ENCODE results near the gene UTP11.

The UTP11 gene

DNA sequence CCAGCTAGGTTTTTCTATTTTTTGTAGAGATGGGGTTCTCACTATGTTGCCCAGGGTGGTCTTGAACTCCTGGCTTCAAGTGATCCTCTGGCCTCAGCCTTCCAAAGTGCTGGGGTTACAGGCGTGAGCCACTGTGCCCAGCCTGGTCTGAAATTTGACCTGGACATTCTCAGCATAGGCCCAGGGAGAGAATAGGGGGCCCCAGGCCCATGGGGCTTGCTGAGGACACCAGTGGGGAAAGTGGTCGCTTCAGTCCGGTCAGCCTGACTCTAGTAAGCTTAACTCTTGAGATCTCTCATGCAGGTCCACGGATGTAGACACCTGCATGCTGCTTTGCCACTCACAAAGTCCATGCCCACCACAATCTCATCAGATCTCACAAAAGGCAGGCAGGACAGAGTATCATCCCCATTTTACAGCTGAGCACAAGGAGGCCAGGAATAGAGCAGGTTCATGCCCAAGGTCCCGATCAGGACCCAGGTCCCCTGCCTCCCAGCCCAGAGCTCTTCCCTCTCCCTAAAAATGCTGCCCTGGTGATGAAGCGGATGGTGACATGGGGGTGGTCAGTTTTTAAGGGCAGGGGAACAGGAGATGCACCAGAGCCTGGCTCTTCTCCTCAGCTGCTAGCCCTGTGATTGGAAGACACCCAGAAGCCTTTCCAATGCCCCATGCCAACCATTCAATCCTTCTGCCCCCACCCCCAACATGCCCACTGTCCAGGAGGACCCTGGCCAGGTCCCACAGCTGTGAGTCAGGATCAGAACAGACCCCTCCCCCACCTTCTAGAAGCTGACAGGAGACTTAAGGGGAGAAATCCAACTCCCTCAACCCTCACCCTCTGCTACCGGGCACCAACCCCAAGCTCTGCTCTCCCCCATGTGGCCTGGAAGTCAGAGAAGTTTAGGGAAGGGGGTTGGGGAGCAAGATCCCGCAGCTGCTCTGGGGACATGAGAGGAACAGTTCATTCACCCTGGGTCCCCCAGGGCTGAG, 9.0 kb upstream of the UTP11 start:
- DNase-seq = no peak

DNA sequence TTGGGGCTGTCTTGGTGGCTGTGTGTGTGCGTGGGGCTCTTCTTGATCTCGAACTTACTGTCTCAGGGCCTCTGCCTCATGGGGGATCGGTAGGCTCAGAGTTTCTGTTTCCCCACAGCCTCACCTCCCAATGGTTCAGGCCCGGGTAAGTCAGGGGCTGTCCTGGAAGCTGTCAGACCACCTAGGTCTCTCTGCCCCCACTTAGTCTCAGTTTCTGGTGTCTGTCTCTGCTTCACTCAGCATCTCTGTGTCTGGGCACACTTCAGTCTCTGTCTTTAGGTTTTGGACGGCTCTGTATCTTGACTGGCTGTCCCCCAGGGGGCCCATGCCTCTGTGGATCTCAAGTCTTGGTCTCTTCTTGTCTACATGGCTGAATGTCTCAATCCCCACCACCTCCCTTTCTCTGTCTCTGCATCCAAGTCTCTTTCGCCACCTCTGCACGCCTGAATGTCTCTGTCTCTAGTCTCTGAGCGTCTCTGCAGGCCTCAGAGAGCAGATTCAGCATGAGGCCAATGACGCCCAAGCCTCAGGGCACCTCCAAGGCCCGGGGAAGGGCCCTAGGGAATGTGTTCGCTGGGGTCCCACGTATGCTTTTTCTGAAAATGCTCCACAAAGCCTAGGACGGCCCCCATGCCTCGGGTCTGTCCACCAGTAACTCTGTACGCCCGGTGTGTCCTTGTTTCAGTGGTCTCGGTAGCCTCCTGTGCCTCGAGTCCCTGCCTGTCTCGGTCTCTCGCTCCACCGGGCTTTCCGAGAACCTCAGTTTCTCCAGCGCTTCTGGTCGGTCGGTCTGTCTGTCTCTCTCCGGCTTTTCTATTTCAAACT, 8.0 kb upstream of the UTP11 start:
- no peak for DNase-seq

DNA sequence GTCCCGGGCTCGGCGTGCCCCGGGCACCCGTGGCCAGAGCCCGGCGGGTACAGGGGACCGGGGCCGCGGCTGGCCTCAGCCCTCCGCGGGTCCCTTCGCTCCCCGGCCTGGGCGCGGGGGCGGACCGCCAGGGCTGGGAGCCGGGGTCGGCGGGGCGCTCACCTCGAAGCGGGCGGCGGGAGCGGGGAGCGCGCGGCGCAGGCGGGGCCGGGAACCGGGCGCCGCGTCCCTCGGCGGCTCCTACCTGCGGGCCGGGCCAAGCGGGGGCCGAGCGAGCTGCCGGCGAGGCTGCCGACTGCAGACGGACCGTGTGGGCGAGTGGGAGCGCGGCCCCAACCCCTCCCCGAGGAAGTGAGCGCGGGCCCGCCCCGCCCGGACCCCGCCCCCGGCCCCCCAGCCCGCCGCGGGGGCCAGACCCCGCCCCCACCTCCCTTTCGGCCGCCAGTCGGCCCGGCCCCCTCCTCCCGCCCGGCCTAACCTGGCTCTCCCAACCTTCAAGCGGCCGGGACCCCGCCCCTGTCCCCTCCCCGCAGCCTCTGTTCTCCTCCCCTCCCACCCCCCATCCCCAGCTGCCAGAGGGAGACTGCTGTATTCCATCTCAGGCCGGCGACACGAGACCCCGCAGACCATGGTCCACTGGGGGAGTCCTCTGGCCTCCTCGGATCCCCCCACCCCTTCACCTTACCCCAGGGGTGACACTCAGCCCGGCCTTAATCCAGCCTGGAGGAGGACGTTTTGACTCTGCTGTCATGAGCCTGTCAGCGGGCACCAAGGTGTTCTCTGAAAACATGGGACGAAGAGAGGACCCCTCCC, 7.1 kb upstream of the UTP11 start, which contains the start of gene FHL3:
FHL3 (minus strand) TSS at position 320 of the 813 bp plus-strand sequence. CDS start 6,102 bp downstream, outside the sequence.
- DNase-seq = no peak

DNA sequence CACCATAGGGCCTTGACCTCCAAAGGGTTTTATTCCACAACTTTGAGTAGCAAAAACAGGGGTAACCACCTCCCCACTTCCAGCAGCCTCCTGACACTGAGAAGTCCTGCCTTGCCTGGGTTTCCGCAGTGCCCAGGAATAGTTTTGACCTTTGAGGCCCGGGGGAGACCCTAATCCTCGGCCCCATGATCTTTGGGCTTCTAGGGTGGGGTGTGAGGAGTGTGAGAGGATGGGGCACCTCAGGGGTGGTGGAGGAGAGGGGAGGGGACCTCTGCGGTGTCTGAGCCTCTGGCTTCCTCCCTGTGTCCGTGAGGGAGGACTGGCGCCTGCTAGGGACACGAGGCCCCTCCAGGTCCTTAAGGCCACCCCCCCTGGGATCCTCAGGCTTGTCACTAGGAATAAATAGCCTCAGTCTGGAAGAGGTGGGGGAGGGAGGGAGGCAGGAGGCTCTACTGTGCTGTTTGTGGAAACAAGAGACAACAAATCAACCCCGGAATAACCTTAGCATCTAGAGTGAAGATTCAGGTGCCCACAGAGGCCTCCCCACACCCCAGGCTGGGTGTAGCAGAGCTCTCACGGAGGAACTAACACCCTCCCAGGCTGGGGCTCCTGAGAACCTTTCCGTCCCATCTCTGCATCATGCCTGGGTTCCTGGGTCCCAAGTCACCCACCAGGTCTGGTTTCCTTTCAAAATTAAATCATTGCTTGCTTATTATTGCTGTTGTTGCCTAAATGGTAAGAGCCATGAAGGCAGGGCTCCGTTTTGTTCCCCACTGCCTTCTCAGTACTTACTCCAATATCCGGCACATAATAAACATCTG, 6.3 kb upstream of the UTP11 start:
- no peak for DNase-seq

DNA sequence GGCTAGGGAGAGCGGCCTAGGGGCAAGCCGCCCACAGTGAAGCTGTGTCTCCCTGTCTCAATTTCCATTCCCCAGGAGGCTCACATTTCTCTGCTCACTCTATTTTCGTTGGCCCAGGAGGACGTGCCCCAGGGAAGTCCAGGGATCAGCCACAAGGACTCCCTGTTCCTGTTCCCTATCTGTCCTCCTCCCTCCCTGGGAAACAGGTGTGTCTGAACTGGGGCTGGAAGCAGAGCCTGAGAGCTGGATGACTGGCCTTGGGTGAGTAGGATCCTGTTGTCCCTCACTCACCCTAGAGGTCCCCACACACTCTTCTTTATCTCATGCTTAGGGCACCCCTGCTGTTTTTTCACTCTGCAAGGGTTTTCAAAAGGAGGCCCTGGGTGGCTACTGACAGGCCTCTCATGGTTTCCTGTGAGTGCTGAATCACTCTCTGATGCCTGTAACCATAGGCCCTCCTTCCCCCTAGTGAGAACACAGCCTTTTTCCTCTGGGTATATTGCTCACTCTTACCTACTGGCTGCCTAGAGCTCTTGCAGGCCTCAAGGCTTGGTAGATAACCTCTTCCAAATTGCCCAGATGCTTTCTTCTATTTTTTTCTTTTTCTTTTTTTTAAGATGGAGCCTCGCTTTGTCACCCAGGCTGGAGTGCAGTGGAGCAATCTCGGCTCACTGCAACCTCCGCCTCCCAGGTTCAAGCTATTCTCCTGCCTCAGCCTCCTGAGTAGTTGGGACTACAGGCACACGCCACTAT, 3.3 kb upstream of the UTP11 start:
- peak; percentile 55 for DNase-seq

DNA sequence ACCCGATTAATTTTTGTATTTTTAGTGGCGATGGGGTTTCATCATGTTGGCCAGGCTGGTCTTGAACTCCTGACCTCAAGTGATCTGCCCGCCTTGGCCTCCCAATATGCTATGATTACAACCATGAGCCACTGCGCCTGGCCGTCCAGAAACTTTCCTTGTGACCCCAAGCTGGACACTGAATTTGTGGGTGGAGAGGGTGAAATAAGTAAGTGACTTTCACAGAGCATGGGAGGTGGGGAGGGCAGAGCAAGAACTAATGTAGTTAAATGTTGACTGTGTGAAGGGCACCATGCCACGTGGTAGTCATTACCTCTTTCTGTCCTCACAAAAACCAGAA, 2.7 kb upstream of the UTP11 start:
- no peak for DNase-seq

DNA sequence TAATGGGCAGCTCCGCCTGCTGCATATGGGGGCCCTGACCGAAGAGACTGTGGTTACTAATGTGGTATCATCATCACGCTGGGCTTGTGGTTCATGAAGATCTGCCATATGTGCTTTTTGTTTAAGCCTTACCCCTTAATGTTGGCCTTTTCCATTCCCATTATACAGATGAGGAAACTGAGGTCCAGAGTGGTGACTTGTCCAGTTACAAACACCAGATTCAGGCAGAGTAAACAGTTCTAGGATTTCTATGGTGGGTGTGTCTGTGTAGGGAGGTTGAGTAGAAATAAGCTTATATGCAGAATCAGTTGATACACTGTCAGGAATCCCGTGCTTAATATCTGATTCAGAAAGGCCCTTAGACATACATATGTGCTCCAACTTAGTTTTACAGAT, 691 bp downstream of the UTP11 start:
- no peak for DNase-seq

DNA sequence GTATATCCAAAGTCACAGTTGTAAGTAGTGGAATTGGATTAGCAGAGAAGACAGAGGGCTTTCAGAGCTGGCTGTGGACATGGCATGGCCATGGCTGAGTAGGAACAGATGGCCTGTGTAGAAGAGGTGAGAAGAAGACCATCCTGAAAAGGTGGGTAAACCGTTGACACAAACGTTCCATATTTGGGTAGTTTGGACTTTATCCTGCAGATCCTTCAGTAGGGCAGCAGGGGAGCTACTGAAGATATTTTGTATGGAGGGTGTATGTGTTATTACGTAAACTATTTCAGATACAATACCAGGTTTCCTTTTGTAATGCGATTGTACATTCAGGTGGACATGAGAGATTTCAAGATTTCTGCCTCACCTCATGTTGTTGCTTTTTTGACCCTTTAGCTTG, 1.6 kb downstream of the UTP11 start:
- no peak for DNase-seq

DNA sequence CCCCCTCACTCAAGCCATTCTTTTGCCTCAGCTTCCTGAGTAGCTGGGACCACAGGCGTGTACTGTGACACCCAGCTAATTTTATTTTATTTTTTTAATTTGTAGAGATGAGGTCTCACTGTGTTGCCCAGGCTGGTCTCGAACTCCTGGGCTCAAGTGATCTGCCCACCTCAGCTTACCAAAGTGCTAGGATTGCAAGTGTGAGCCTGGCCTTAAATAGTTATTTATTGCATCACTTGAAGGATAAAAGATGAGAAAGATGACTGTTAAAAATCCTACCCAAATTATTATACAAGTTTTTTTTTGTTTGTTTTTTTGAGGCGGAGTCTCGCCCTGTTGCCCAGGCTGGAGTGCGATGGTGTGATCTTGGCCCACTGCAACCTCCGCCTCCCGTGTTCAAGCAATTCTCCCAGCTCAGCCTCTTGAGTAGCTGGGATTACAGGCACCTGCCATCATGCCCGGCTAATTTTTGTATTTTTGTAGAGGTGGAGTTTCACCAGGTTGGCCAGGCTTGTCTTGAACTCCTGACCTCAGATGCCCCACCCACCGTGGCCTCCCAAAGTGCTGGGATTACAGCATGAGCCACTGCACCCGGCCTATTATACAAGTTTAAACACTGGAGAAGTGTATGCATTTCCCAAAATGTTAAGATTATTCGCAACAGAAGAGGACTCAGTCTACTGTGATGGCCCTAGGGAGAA, 2.3 kb downstream of the UTP11 start:
- DNase-seq = no peak

DNA sequence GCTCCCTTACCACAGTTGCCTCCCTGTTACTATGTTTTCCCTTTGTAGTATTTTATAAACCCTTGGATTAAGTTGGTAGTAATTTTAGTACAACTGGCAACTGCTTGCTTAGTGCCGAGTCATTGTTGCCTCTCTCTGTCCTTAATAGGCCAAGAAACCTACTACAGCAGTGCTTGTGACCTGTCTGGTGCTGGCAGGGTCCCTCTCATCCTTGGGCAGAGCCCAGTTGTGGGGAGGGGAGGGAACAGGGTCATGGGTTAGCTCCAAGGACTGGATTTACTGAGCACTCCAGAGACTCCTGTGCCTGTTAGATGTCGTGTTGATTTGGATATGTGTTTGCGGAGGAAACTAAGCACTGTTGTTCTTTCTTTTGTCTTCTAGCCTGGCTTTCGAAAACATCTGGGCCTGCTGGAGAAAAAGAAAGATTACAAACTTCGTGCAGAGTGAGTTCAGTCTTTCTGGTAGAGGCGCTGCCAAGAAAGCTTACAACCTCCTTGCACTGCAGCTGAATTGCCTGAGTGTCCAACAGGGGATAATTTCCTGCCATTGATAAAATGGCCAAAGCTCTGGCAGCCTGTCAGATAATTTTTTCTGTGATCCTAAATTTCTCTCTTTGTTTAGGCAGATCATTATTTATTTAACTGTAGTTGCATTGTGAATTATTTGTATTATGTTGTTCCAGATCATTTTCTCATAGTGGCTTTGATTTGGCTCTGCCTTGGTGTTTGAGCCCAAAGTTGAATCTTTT, 3.6 kb downstream of the UTP11 start:
- DNase-seq = no peak

DNA sequence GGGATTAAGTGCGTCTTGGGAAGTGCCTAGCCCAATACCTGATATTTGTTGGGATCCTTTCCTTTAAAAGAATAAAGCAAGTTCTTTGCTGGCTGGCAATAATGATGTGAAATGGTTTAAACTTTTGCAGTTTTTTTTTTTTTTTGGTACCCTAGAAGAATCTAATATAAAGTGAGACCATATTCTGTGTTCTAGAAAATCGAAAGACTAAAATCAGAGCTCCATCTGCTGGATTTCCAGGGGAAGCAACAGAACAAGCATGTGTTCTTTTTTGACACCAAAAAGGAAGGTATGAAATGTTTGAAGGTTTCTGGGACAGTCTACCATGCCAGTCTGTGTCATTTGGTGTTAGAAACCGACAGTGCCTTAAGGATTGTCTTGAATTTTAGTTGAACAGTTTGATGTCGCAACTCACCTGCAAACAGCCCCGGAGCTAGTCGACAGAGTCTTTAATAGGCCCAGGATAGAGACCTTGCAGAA, 6.4 kb downstream of the UTP11 start:
- DNase-seq = no peak

DNA sequence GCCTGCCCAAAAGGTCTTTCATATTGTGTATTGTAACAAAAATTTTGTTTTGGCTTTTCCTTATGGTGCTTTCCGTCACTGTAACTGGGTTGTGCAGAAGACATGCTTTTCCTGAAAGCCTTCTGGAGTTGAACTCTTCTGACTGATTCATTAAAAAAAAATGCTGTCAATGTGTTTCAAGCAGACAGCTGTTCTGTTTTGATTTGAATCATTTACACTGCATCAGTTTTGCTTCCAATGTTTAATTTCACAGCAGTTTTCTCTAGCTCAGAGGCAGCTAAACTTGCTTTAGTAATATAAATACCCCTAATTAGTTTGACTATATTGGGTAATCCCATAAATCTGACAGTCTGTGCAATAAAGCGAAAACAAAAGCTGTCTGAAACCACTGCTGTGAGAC, 7.9 kb downstream of the UTP11 start:
- no peak for DNase-seq

DNA sequence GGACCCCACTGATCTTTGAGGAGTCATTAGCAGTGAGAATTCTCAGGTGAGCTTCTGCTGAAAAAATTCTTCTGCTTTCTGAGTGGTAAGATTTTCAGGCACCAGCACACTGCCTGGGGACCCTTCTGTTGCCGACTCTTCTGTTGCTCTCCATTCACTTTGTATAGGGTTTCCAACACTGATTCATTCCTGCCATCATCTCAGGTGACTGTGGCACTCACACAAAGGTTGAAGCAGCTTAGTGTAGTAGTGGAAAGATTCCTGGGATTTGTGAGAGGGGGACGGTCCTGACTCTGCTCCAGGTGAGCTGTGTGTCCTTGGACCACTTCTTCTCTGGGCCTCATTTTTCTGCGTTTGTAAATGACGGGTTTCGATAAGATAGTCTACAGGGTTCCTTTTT, 9.4 kb downstream of the UTP11 start:
- DNase-seq = no peak

DNA sequence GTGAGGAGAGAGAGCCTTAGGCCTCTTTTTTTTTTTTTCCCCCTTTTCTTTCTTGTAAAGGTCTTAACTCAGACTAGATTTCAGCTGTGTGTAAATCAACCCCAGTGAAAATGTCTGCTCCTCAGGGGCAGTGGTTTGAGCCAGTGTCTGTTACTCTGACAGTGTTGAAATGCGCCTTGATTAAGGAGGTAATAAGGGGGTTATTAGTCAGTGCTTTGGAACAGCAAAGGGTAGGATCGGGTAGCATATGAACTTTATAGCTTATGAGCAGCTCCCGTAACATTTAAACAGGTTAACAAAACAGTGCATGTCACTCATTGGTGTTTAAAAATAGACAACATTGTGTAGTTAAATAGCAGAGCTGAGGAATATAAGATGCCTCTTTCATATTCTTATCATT, 10.3 kb downstream of the UTP11 start:
- DNase-seq = no peak

DNA sequence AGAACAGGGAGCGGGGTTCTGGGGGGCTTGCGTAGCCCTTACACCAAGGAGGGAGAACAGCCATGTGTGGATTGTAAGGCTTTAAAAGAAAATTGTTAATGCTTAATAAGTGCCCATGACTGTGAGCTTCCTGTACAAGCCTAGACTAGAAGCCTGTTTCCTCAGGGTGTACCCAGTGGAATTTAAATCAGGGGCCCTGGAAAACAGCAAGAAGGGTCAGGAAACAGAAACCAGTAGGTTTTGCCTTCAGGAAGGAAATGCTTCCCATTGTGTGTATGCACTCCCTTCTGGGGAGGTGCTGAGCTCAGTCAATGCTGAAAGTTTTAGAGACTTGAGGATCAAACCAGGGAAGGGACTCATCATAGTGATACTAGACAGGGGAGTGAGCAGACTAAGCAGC, 12.7 kb downstream of the UTP11 start:
- DNase-seq = no peak

DNA sequence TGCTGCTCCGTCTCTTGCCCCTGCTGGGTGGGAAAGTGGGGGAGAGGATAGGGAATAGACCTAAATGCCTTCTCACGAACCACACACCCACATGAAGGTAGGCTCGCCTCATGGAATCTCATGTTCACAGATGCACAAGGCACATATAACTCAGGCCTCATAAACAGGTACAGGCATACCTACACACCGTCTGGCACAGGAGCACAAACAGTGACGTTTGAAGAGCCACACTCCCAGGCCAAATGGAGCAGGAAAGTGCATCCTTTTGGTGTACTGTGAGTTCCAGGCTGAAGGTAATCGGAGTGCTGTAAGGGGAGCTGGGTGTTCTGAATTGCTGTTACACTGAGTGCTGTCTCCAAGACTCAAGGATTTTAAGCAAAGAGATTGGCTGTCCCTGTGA, 13.1 kb downstream of the UTP11 start:
- DNase-seq = no peak

DNA sequence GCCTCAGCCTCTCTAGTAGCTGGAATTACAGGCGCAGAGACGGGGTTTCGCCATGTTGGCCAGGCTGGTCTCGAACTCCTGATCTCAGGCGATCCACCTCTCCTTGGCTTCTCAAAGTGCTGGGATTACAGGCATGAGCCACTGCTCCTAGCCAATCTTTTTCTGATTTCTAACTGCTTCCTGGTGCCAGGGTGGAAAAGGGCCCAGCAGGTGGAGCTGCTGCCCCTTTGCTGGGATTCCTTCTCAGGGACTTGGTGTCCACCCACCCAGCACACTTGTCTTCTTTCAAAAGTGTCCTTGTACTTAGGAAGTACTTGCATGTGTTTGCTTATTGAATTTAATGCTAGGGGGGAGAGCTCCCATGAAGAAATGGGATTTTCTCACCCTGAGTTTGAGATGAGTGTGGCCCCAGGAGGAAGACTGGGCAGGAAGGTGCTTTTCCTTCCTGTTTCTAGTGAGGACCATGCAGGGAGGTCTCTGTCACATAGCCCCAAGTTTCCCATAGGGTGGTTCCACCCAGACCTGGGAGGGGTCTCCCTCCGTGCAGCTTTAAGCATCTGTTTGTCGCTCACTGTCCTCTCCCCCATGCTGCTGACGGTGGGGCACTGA, 14.2 kb downstream of the UTP11 start:
- DNase-seq = peak; percentile 29

DNA sequence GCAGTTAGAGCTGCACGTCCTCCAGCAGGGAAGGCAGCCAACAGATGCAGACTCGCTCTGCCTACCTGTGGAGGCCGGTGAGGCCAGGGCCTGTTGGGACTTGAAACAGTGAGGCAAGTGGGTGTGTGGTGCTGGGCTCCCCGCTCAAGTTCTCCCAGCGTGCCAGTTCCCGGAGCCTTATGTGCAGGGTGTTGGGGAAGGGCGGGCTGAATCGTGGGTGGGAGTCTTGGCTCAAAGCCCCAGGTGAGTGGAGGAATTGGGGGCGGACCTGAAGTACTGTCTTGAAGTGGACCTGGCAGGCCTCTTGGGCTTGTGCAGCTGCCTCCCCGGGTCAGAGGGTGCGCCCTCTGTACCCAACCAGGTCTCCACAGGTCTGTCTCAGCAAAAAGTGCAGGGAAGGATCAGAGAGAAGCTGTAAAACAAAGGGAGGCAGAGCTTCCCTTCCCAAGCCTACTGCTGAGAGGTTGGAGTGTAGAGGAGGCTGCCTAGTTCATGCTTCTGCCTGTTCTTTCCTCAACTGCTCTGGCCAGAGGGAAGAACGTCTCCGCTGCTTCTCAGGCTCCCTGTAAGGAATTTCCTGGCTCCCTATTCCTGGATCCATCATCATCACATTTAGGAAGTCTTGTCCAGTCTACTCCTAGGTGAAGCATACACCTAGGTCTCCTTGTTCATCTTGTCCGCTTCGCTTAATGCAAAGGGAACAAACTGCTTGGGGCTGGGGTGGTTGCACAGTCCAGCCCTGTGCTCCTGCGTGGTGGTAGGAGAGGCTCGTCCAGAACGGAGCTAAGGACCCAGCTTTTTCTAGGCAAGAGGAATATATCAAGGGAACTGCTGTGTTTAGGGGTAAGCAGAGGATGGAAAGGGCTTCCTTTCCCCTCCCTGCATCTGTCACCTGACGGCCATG, 14.9 kb downstream of the UTP11 start:
- no peak for DNase-seq

Data from NK-92 treated with Interleukin-12 subunit alpha and Interleukin-12 subunit beta, amount 100 ng/mL, for 24 hours (cell line).